Naive thymus-derived CD4-positive, alpha-beta T cell (primary cell): Measurements from ENCODE around the gene ARNT2. TPM values are rescaled to one million over a fixed set of nuclear protein-coding genes. Genes with fewer than 3 reads are reported as not detected.

Experiments
- ATAC-seq: fragments of 150-1000 bp; cut with Tn5 transposase; 2 replicates; pipeline ENCODE4 v1.10.0; 2021; ENCODE audit warnings: mild to moderate bottlenecking, moderate library complexity
- CTCF ChIA-PET: fragments of 350-600 bp; sonication (Branson Sonifier 250); formaldehyde crosslinking; loops from one replicate; lab custom pipeline; 2021; ENCODE audit warnings: antibody characterized with exemption; lab: Charles Lee
- POLR2A ChIA-PET: fragments of 350-600 bp; sonication (Branson Sonifier 250); formaldehyde crosslinking; loops from one replicate; lab custom pipeline; 2021; ENCODE audit warnings: antibody characterized with exemption, inconsistent platforms; lab: Charles Lee
- DNase-seq, 9 donors: peaks; one replicate each; pipeline versions ENCODE4 v3.0.0 to v3.0.0-alpha.2; 2020 to 2022; ENCODE audit warnings: mixed read lengths in 1 of 9
- H3K27ac ChIP-seq: one replicate; pipeline ENCODE4 v1.7.0; 2013; ENCODE audit warnings: mild to moderate bottlenecking, low read depth, low read length, moderate library complexity
- H3K27me3 ChIP-seq, 2 donors: one replicate each; pipeline ENCODE4 v1.7.0; 2013; ENCODE audit warnings: low read length in 2 of 2, mild to moderate bottlenecking in 2 of 2, moderate library complexity in 2 of 2; ENCODE audit not compliant: control insufficient read depth in 2 of 2, insufficient read depth in 2 of 2
- H3K36me3 ChIP-seq, 3 experiments: 1 replicate in 2 of 3; 2 replicates in 1 of 3; pipeline ENCODE4 v1.7.0; 2013; ENCODE audit warnings: low read length in 3 of 3, mild to moderate bottlenecking in 3 of 3, moderate library complexity in 1 of 3; ENCODE audit not compliant: insufficient read depth in 3 of 3, control insufficient read depth in 2 of 3
- H3K4me1 ChIP-seq, 2 donors: one replicate each; pipeline ENCODE4 v1.7.0; 2013; ENCODE audit warnings: low read length in 2 of 2, mild to moderate bottlenecking in 2 of 2, moderate library complexity in 1 of 2; ENCODE audit not compliant: control insufficient read depth in 2 of 2, insufficient read depth in 2 of 2
- H3K4me3 ChIP-seq: 2 replicates; pipeline ENCODE4 v1.7.0; 2013; ENCODE audit warnings: mild to moderate bottlenecking, low read length
- H3K9me3 ChIP-seq, 3 experiments: 1 replicate in 2 of 3; 2 replicates in 1 of 3; pipeline ENCODE4 v1.7.0; 2013; ENCODE audit warnings: low read length in 3 of 3; ENCODE audit not compliant: control insufficient read depth in 2 of 3
- H3K27ac Mint-ChIP-seq, 9 donors: one replicate each; pipeline ENCODE4 v1.8.0; 2020 to 2022; ENCODE audit warnings: mixed read lengths in 9 of 9, mild to moderate bottlenecking in 8 of 9, moderate library complexity in 5 of 9, inconsistent platforms in 2 of 9
- H3K27me3 Mint-ChIP-seq, 5 donors: one replicate each; pipeline ENCODE4 v1.8.0; 2021 to 2022; ENCODE audit warnings: mixed read lengths in 5 of 5, mild to moderate bottlenecking in 1 of 5
- H3K36me3 Mint-ChIP-seq, 5 donors: one replicate each; pipeline ENCODE4 v1.8.0; 2020 to 2022; ENCODE audit warnings: mixed read lengths in 5 of 5, mild to moderate bottlenecking in 3 of 5, inconsistent platforms in 1 of 5
- H3K4me1 Mint-ChIP-seq, 7 donors: one replicate each; pipeline ENCODE4 v1.8.0; 2020 to 2022; ENCODE audit warnings: mixed read lengths in 7 of 7, mild to moderate bottlenecking in 3 of 7, inconsistent platforms in 1 of 7
- H3K4me3 Mint-ChIP-seq, 10 donors: one replicate each; pipeline ENCODE4 v1.8.0; 2020 to 2022; ENCODE audit warnings: mild to moderate bottlenecking in 10 of 10, mixed read lengths in 10 of 10, moderate library complexity in 6 of 10, inconsistent platforms in 2 of 10
- H3K9me3 Mint-ChIP-seq, 11 donors: one replicate each; pipeline ENCODE4 v1.8.0; 2020 to 2022; ENCODE audit warnings: mixed read lengths in 11 of 11, mild to moderate bottlenecking in 4 of 11, inconsistent platforms in 1 of 11, moderate library complexity in 1 of 11
- intact Hi-C, 2 donors: fragments of 100-400 bp; cut with micrococcal nuclease; formaldehyde crosslinking; loops; one replicate each; pipeline ENCODE4 v1.15.1; 2023
- polyA plus RNA-seq, 2 donors: library from polyadenylated mRNA; unstranded; fragments of 300-500 nt; fragmentation: Illumina TruSeq; gene quantifications; one replicate each; pipeline ENCODE4 v1.2.3, GENCODE V29; 2021
- total RNA-seq, 6 experiments: library from RNA in 5 of 6; stranded (reverse) in 5 of 6; gene quantifications; 1 replicate in 5 of 6; 2 replicates in 1 of 6; pipeline ENCODE4 v1.2.3 and lab custom pipeline; 2021 to 2026

Gene ARNT2
- total and polyA plus RNA-seq, 7 experiments from 2014 or later, result not detected

DNA sequence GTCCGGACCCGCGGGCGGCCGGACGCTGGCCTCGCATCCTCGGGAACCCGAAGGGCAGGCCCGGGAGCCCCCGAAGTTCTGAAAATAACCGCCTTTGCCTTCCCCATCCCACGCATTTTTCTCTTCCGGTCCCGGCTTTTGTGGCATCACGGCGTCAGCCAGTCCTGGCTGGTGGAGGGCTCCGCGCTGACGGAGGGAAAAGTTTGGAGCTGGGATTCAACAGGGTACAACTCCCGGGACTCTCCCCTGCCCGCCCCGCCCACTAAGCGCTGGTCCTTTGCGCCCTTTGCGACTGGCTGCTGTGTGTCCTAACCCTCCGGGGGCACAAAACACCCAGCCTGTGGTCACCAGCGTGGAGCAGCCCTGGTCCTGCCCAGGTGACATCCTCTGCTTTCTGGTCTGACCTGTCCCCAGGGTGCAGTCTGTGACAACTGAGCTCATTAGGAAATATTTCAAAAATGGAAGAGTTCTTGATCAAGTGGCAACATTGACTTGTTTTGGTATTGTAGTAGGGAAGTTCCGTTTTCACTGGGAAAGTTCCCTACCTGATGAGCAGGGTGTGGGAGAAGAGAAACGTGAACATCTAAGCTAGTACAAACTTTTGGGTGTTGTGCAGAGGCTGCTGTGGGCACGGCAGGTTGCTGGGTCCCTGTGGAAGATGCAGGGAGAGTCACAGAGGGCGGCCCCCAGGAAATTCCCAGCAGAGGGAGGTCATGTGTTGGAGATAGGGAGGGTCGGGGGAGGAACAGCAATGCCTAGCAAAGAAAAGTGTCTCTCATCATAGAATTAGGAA is 775 bp downstream of the ARNT2 start:
- H3K9me3 Mint-ChIP-seq, result peaks cover 0 to 7% (median 0%) of the 10 kb centered on the region in 11 donors
- Histone ChIP-seq H3K4me1 (no peaks in the 10 kb centered on the region), H3K9me3 (no peaks in the 10 kb centered on the region), H3K27me3 (no peaks in the 10 kb centered on the region), H3K27ac (no peak overlapping the region), H3K4me3 (no peak overlapping the region), H3K36me3 (no peaks in the 10 kb centered on the region)
- peaks cover 0 to 5% (median 5%) of the 10 kb centered on the region in 7 donors for H3K4me1 Mint-ChIP-seq
- H3K27me3 Mint-ChIP-seq, result peaks cover 68 to 77% (median 72%) of the 10 kb centered on the region in 5 donors
- peaks cover 0 to 4% (median 0%) of the 10 kb centered on the region in 5 donors for H3K36me3 Mint-ChIP-seq
- DNase-seq (no peak), ATAC-seq (no peak)
- POLR2A ChIA-PET, result no interaction called here
- peak overlapping the region in 1 of 9 donors; percentile 15 for H3K27ac Mint-ChIP-seq
- intact Hi-C loops, result no loop called here
- CTCF ChIA-PET, result no interaction called here
- H3K4me3 Mint-ChIP-seq, result peak overlapping the region in 6 of 10 donors; percentile 15 to 49 (median 26)

DNA sequence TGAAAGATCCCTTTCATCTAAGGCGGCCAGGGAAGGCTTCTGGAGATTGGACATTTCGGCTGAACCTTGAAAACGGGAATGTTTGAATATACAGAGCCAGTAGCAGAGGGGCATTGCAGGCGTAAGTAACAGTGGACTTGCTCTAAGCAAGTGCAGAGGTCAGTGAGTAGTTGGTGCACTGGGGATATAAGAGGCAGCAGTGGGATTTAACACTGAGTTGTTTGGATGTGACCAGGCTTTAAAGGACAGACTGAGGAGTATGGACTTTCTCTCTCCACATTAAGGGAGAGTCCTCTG is 1.3 kb downstream of the ARNT2 start:
- intact Hi-C loops, result no loop called here
- peaks cover 65 to 77% (median 72%) of the 10 kb centered on the region in 5 donors for H3K27me3 Mint-ChIP-seq
- POLR2A ChIA-PET, result no interaction called here
- H3K9me3 Mint-ChIP-seq, result peaks cover 0 to 4% (median 0%) of the 10 kb centered on the region in 11 donors
- peak overlapping the region in 3 of 10 donors; percentile 15 to 49 (median 16) for H3K4me3 Mint-ChIP-seq
- H3K27me3 ChIP-seq, result no peaks in the 10 kb centered on the region
- no peak overlapping the region for H3K27ac ChIP-seq
- H3K4me1 ChIP-seq, result no peaks in the 10 kb centered on the region
- DNase-seq (no peak), ATAC-seq (no peak)
- H3K36me3 Mint-ChIP-seq, result peaks cover 0 to 4% (median 0%) of the 10 kb centered on the region in 5 donors
- H3K4me1 Mint-ChIP-seq, result peaks cover 0 to 5% (median 5%) of the 10 kb centered on the region in 7 donors
- no peak overlapping the region for H3K4me3 ChIP-seq
- CTCF ChIA-PET, result no interaction called here
- no peaks in the 10 kb centered on the region for H3K9me3 ChIP-seq
- no peak overlapping the region for H3K27ac Mint-ChIP-seq
- H3K36me3 ChIP-seq, result no peaks in the 10 kb centered on the region

DNA sequence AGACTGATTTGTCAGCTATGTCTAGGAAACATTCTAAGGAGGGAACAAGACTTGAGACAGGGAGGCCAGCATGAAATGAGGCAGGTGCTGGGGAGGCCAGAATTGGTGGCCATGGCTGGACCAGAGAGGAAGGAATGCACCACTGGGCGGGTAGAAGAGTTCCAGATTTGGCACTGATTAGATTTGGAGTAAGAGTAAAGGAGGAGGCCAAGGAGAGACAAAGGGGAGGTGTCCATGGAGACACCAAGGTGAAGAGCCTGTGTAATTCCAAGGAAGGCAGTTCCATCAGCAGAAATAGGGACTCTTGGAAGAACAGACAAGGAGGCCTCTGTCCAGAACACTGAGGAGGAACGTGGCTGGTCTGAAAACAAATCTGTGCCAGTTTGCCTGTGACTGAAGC is 1.8 kb downstream of the ARNT2 start:
- no peak overlapping the region for H3K4me3 ChIP-seq
- no peaks in the 10 kb centered on the region for H3K4me1 ChIP-seq
- no peaks in the 10 kb centered on the region for H3K36me3 ChIP-seq
- no peaks in the 10 kb centered on the region for H3K27me3 ChIP-seq
- peaks cover 0 to 5% (median 5%) of the 10 kb centered on the region in 7 donors for H3K4me1 Mint-ChIP-seq
- peaks cover 66 to 80% (median 75%) of the 10 kb centered on the region in 5 donors for H3K27me3 Mint-ChIP-seq
- H3K36me3 Mint-ChIP-seq, result peaks cover 0 to 4% (median 0%) of the 10 kb centered on the region in 5 donors
- intact Hi-C loops, result no loop called here
- ChIA-PET CTCF (no interaction called here), POLR2A (no interaction called here)
- no peak for ATAC-seq
- H3K27ac Mint-ChIP-seq, result no peak overlapping the region
- H3K4me3 Mint-ChIP-seq, result no peak overlapping the region
- no peak overlapping the region for H3K27ac ChIP-seq
- DNase-seq, result no peak
- H3K9me3 ChIP-seq, result no peaks in the 10 kb centered on the region
- peaks cover 0 to 4% (median 0%) of the 10 kb centered on the region in 11 donors for H3K9me3 Mint-ChIP-seq

DNA sequence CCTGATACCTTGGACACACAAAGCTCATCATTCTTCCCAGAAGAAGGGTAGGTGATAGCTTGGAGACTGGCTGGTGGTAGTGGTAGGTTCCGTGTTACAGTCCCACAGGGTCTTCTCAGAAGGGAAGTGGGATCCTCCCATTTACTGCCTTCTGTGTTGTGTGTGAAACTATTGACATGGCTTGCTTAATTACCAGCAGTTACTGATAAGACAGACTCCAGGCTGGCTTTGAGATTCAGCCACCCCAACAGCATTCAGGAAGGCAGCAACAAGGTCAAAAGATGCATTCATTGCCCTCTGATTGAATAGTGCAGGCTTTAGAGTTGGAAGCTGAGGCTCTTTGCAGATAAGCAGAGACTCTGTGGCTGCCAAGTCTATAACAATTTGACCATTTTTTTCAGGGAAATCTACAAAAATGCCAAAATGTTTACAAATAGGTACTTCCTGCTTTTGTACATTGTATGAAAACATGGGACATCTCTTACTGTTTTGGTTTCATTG is 7.7 kb downstream of the ARNT2 start:
- Mint-ChIP-seq H3K4me3 (no peak overlapping the region), H3K4me1 (peaks cover 0 to 2% (median 0%) of the 10 kb centered on the region in 7 donors), H3K9me3 (peaks cover 0 to 3% (median 0%) of the 10 kb centered on the region in 11 donors), H3K36me3 (no peaks in the 10 kb centered on the region), H3K27ac (no peak overlapping the region), H3K27me3 (peaks cover 30 to 63% (median 59%) of the 10 kb centered on the region in 5 donors)
- Histone ChIP-seq H3K27me3 (no peaks in the 10 kb centered on the region), H3K36me3 (no peaks in the 10 kb centered on the region), H3K4me3 (no peak overlapping the region), H3K4me1 (no peaks in the 10 kb centered on the region), H3K9me3 (no peaks in the 10 kb centered on the region), H3K27ac (no peak overlapping the region)
- CTCF ChIA-PET, result no interaction called here
- ATAC-seq (no peak), DNase-seq (no peak)
- POLR2A ChIA-PET, result no interaction called here
- intact Hi-C loops, result no loop called here

DNA sequence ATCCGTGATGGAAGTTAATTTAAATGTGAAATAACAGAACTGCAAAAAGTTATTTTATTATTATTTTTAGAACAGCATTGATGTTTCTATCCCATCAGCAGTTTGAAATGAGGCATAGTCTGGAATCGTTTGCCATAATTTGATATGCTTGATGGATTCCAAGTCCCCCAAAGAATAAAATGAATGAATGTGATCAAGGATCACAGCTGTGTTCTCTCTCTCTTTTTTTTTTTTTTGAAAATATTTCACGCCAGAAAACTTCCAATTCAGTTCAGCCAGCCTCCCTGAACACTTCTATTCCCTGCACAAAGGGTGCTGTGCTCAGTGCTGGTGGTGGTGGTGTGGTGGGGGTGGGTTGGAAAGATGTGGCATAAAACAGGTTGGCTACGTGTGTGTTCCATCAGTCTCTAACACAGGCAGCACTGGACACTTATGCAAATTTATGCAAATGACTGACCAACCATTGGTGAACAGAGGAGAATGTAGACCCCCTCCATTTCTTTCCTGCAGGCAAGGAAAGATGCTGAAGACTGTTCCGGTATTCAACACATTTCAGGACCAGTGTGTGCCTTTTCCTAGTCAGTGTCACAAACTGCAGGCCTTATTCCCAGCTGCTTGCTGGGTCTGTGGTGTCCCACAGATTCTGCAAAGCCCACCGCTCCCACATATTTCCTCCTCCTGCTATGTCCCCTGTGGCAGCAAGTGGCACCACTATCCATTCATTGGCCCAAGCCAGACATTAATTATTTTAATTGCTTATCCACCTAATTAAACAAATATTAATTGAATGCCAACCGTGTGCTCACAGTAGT is 10.6 kb downstream of the ARNT2 start:
- peaks cover 0 to 2% (median 0%) of the 10 kb centered on the region in 11 donors for H3K9me3 Mint-ChIP-seq
- peaks cover 16 to 57% (median 42%) of the 10 kb centered on the region in 5 donors for H3K27me3 Mint-ChIP-seq
- no peaks in the 10 kb centered on the region for H3K36me3 Mint-ChIP-seq
- H3K4me1 Mint-ChIP-seq, result peaks cover 0 to 4% (median 0%) of the 10 kb centered on the region in 7 donors
- no peak for ATAC-seq
- Histone ChIP-seq H3K36me3 (no peaks in the 10 kb centered on the region), H3K4me1 (no peaks in the 10 kb centered on the region), H3K27me3 (peaks cover 0 to 8% of the 10 kb centered on the region in 2 donors), H3K27ac (no peak overlapping the region), H3K4me3 (no peak overlapping the region), H3K9me3 (no peaks in the 10 kb centered on the region)
- H3K4me3 Mint-ChIP-seq, result no peak overlapping the region
- ChIA-PET POLR2A (no interaction called here), CTCF (no interaction called here)
- no peak for DNase-seq
- H3K27ac Mint-ChIP-seq, result no peak overlapping the region
- intact Hi-C loops, result no loop called here

DNA sequence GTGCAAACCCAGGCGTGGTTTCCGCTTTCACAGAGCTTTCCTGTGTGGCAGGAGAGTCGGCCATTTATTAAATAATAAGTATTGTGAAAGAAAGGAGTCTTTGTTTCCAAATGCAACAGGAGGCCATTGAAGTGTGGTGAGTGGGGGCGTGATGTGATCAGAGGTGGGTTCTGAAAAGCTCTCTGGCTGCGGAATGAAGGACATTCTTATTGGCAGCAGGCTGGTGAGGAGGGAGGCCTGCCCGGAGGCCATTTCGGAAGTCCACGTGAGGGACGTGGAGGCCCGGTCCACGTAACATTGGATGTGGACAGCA is 11.1 kb downstream of the ARNT2 start:
- Mint-ChIP-seq H3K36me3 (no peaks in the 10 kb centered on the region), H3K9me3 (peaks cover 0 to 2% (median 0%) of the 10 kb centered on the region in 11 donors), H3K4me3 (no peak overlapping the region), H3K4me1 (peaks cover 0 to 4% (median 0%) of the 10 kb centered on the region in 7 donors), H3K27me3 (peaks cover 16 to 51% (median 38%) of the 10 kb centered on the region in 5 donors), H3K27ac (no peak overlapping the region)
- intact Hi-C loops, result no loop called here
- no peaks in the 10 kb centered on the region for H3K36me3 ChIP-seq
- H3K4me1 ChIP-seq, result no peaks in the 10 kb centered on the region
- no peak for ATAC-seq
- ChIA-PET CTCF (no interaction called here), POLR2A (no interaction called here)
- DNase-seq, result no peak
- H3K27me3 ChIP-seq, result peaks cover 0 to 8% of the 10 kb centered on the region in 2 donors
- no peak overlapping the region for H3K4me3 ChIP-seq
- H3K27ac ChIP-seq, result no peak overlapping the region
- no peaks in the 10 kb centered on the region for H3K9me3 ChIP-seq
